PFSK-1 (cell line): ENCODE results near the gene GLT6D1.

Experiments used
- POLR2AphosphoS5 ChIP-seq: IDR thresholded peaks from 2 replicates; pipeline ENCODE4 v1.6.1; 2012; ENCODE audit warnings: low read depth, mild to moderate bottlenecking, control low read depth, low read length, moderate library complexity
- REST ChIP-seq, 2 experiments: IDR thresholded peaks; 2 replicates each; pipeline versions ENCODE4 v1.6.1 to v1.8.0; 2011 to 2012; ENCODE audit warnings: low read depth in 2 of 2, low read length in 2 of 2, control low read depth in 1 of 2, inconsistent platforms in 1 of 2, mild to moderate bottlenecking in 1 of 2, moderate library complexity in 1 of 2; ENCODE audit not compliant: insufficient read depth in 1 of 2
- SIN3A ChIP-seq: IDR thresholded peaks from 2 replicates; pipeline ENCODE4 v1.6.1; 2012; ENCODE audit warnings: mild to moderate bottlenecking, low read length, moderate library complexity, borderline replicate concordance; ENCODE audit not compliant: insufficient read depth
- TAF1 ChIP-seq: IDR thresholded peaks from 2 replicates; pipeline ENCODE4 v1.6.1; 2012; ENCODE audit warnings: low read length, control low read depth, borderline replicate concordance; ENCODE audit not compliant: insufficient read depth

GRCh38 chr9:135680056-135680455 lies 40.7 kb upstream of the GLT6D1 start:
- no peak for TF ChIP-seq SIN3A
- TF ChIP-seq TAF1: no peak
- no peak for TF ChIP-seq POLR2AphosphoS5
- TF ChIP-seq REST (IDR thresholded peaks at IDR 0.05; ENCODE audit: insufficient read depth in 1 of 2, low read depth in 2 of 2, low read length in 2 of 2): no peak
